PC-9 (cell line): ENCODE results near the gene SLC35G6.

Experiments
- EZH2 ChIP-seq: fragments of 200-600 bp; sonication (generic); IDR thresholded peaks from 2 replicates; pipeline ENCODE4 v1.8.0; 2017; ENCODE audit warnings: antibody characterized with exemption, low read depth
- TF ChIP-seq, protein P1 (sequence below): fragments of 200-600 bp; sonication (generic); conservative IDR thresholded peaks from 2 replicates; pipeline ENCODE4 v1.6.1; 2017; ENCODE audit warnings: mixed run types, antibody characterized with exemption, mild to moderate bottlenecking, moderate library complexity

DNA sequence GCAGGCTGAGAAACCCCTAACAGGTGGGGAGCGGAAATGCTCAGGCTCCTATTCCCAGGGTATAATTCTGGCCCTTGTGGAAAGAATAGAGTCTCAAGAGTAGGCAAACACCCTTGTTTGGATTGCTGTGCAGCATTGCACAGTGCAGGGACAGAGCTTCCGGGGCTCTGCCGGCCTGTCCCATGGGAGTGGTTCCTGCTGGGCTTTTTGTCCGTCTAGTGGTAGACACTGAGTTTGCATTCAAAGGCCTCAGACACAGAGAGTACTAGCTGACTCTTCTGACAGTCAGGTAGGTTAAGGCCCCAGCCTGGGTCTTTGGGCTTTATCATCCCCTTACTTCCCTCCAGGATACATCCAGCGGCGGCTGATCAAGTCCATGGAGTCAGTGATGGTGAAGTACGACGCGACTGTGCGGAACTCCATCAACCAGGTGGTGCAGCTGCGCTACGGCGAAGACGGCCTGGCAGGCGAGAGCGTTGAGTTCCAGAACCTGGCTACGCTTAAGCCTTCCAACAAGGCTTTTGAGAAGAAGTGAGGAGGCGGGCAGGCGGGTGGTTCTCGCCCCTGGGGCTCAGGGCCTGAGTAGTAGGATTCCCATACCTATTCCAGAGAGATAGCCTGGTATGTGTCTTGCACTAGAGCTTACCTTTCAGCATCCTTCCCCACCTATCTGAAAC, 21.1 kb downstream of the SLC35G6 start:
- TF ChIP-seq, protein P1, sequence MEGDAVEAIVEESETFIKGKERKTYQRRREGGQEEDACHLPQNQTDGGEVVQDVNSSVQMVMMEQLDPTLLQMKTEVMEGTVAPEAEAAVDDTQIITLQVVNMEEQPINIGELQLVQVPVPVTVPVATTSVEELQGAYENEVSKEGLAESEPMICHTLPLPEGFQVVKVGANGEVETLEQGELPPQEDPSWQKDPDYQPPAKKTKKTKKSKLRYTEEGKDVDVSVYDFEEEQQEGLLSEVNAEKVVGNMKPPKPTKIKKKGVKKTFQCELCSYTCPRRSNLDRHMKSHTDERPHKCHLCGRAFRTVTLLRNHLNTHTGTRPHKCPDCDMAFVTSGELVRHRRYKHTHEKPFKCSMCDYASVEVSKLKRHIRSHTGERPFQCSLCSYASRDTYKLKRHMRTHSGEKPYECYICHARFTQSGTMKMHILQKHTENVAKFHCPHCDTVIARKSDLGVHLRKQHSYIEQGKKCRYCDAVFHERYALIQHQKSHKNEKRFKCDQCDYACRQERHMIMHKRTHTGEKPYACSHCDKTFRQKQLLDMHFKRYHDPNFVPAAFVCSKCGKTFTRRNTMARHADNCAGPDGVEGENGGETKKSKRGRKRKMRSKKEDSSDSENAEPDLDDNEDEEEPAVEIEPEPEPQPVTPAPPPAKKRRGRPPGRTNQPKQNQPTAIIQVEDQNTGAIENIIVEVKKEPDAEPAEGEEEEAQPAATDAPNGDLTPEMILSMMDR, result no peak
- no peak for TF ChIP-seq EZH2
